NT2/D1 (cell line): ENCODE measurements around the gene TUBB4B.
A peak's percentile ranks its signal among the peaks of the same experiment; 100 is the strongest.

Experiments
- DNase-seq: peaks from one replicate; pipeline ENCODE4 v3.0.0-alpha.2; 2011; ENCODE audit warnings: low read depth, low spot score
- H3K27me3 ChIP-seq: 2 replicates; pipeline ENCODE4 v1.6.0; 2011; ENCODE audit warnings: mild to moderate bottlenecking; ENCODE audit not compliant: insufficient read length, insufficient read depth
- H3K36me3 ChIP-seq: 2 replicates; pipeline ENCODE4 v1.6.1; 2011; ENCODE audit warnings: mild to moderate bottlenecking, low read length, mixed read lengths; ENCODE audit not compliant: insufficient read depth, insufficient read length
- H3K4me1 ChIP-seq: 2 replicates; pipeline ENCODE4 v1.5.1; 2011; ENCODE audit not compliant: insufficient read depth, insufficient read length
- H3K4me3 ChIP-seq: 2 replicates; pipeline ENCODE4 v1.5.1; 2011; ENCODE audit warnings: low read depth; ENCODE audit not compliant: insufficient read length
- H3K9ac ChIP-seq: 2 replicates; pipeline ENCODE4 v1.6.0; 2011; ENCODE audit warnings: low read depth; ENCODE audit not compliant: insufficient read length
- H3K9me3 ChIP-seq: 2 replicates; pipeline ENCODE4 v1.5.1; 2011; ENCODE audit warnings: mild to moderate bottlenecking, low read length; ENCODE audit not compliant: insufficient read depth
- SUZ12 ChIP-seq: IDR thresholded peaks from 2 replicates; pipeline ENCODE4 v1.6.1; 2011; ENCODE audit not compliant: insufficient read length, insufficient read depth; ENCODE audit errors: extremely low read depth
- YY1 ChIP-seq: IDR thresholded peaks from 2 replicates; pipeline ENCODE4 v1.6.1; 2011; ENCODE audit not compliant: insufficient read length, insufficient read depth
- ZNF274 ChIP-seq: IDR thresholded peaks from 2 replicates; pipeline ENCODE4 v1.6.1; 2011; ENCODE audit warnings: mild to moderate bottlenecking, low read depth, low read length

The TUBB4B gene

DNA sequence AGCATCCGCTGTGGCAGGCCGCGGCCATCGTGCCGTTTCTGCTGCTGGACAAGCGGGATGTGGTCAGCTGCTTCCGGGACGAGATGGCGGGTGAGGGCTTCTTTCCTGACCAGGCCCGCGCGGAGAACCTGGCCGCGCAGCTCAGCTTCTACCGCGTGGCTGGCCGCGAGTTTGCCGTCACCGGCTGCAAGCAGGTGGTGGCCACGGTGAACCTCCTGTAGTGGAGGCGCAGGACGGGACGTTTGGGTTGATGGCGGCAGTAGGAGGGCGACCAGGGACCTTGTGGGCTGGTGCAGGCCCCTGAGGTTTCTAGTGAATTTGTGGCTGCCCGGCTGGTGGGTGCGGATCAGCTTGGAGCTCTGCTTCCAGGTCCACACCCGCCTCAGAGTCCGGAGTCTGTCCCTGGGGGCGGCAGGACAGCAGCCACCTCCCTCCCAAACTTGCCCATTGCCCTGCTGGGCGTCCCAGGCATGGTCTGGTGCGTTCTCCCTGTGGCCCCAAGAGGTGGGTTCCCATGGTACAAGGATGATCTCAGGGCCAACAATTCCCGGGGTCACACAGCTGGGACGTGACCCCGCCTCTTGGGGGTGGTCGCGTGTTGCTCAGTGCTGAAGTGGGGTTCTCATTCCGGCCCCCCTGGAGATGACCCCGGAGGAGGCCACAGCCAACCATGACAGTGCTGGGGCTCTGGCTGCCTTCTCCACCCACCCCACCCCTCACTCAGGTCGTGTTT, 38.8 kb downstream of the TUBB4B start:
- Histone ChIP-seq H3K9me3 (peaks cover 14% of the 10 kb centered on the region; the same call in 1 of the 2 replicates), H3K9ac (no peak overlapping the region), H3K4me1 (peaks cover 36% of the 10 kb centered on the region), H3K27me3 (peaks cover 3% of the 10 kb centered on the region), H3K4me3 (no peak overlapping the region), H3K36me3 (peaks cover 31% of the 10 kb centered on the region)
- DNase-seq = no peak
- TF ChIP-seq SUZ12 = no peak
- TF ChIP-seq YY1 = no peak
- TF ChIP-seq ZNF274 = no peak

DNA sequence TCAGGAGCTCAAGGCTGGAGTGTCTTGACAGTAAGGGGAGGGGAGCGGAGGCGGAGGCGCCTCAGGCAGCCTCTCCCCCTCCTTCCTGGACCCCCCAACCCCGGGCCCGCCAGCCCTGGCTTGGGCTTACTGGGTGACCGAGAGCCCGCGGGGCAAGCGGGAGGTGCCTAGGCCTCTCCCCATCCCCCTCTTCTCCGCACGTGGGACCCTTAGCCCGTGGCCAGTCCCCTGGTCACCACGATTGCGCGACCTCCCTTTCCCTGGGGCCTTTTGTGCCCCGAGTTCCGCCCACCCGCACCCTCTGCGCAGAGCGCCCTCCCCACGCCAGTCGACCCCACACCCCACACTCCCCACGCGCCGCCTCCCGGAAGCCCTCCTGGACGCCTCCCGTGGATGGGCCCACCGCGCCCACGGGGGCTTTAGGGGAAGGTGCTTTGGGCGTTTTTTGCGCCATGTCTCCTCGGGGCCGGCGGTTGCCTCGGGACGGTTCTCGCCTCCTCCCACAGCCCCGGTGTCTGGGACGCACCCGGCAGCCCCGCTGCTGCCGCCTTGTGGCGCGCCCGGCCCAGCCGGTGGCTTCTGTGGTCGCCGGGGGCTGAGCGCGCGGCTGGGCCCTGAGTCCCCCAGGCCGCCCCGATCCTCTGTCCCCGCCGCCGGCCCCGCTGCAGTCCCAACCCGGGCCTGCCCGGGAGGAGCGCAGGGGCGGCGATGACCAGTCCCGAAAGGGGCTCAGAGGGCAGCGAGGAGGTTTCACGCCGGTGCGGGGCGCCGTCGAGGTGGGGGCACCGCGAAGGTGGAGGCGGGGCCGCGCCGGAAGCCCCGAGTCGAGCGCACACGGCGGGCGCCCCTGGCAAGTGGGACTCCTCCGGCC, 39.6 kb downstream of the TUBB4B start:
- H3K9me3 ChIP-seq = peaks cover 14% of the 10 kb centered on the region; the same call in 1 of the 2 replicates
- DNase-seq = no peak
- peaks cover 26% of the 10 kb centered on the region for H3K36me3 ChIP-seq
- peak overlapping the region; percentile 80 for H3K9ac ChIP-seq
- peaks cover 30% of the 10 kb centered on the region for H3K4me1 ChIP-seq
- H3K4me3 ChIP-seq = peak overlapping the region; percentile 69
- TF ChIP-seq SUZ12 = no peak
- no peak for TF ChIP-seq YY1
- no peak for TF ChIP-seq ZNF274
- peaks cover 3% of the 10 kb centered on the region for H3K27me3 ChIP-seq

DNA sequence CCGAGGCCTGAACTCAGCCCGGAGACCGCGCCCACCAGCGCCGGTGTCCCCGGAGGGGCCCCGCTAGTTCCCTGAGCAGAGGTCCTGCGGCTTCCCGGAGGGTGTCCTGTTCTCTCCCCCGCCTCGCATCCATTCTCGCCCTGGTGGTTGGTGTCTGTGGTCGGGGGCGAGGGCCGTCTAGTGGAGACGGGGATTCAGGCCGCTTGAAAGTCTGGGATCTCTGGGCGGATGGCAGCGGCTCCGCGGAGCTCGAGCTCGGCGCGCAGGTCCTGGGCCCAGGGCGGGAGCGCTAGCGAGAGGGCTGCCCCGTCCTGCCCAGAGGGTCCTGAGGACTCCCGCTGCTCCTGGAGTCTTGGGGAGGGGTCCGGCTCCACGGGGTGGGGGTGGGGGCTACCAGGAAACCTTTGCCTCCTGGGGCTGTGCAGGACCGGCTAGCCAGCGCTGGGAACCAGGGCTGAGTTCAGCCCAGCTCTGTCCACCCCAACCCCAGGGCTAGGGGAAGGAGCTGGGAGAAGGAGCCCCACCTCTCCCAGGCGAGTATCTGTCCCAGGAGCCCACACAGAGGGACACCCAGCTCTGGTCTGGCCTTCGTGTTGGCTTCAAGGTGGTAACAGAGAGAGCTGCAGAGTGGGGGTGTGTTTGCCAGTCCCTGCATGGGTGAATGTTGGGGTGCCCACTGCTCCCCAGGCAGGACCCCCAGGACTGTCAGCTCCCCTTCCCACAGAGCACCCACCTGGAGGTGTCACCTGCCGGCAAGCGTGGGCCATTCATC, 40.4 kb downstream of the TUBB4B start:
- peaks cover 24% of the 10 kb centered on the region for H3K36me3 ChIP-seq
- peak overlapping the region; percentile 69 for H3K4me3 ChIP-seq
- H3K9ac ChIP-seq = peak overlapping the region; percentile 80

DNA sequence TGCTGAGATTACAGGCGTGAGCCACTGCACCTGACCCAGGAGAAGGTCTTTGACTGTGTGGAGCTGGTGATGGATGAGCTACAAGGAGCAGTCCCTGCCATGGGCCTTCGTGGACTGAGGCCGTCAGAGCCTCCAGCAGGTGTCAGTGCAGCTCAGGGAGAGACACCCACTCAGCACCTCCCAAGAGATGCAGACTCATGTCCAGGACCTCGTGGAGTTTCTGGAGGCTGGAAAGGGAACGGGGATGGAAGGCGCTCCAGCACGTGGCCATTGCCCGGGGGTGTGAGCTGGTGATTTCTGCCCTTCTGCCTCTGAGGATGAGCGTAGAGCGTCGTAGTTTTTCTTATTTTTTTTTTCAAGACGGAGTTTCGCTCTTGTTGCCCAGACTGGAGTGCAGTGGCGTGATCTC, 45.9 kb downstream of the TUBB4B start:
- peaks cover 9% of the 10 kb centered on the region for H3K36me3 ChIP-seq
- no peak overlapping the region for H3K4me3 ChIP-seq
- no peak for TF ChIP-seq SUZ12
- TF ChIP-seq ZNF274 = no peak
- TF ChIP-seq YY1 = no peak
- no peak overlapping the region for H3K9ac ChIP-seq
- no peaks in the 10 kb centered on the region for H3K27me3 ChIP-seq
- H3K4me1 ChIP-seq = no peaks in the 10 kb centered on the region
- H3K9me3 ChIP-seq = peaks cover 10% of the 10 kb centered on the region; the same call in 1 of the 2 replicates
- no peak for DNase-seq

More for the DNA sequence above, 40.4 kb downstream of the TUBB4B start:
- TF ChIP-seq ZNF274 = no peak
- peaks cover 14% of the 10 kb centered on the region; the same call in 1 of the 2 replicates for H3K9me3 ChIP-seq
- H3K27me3 ChIP-seq = peaks cover 3% of the 10 kb centered on the region
- H3K4me1 ChIP-seq = peaks cover 22% of the 10 kb centered on the region
- DNase-seq = no peak

DNA sequence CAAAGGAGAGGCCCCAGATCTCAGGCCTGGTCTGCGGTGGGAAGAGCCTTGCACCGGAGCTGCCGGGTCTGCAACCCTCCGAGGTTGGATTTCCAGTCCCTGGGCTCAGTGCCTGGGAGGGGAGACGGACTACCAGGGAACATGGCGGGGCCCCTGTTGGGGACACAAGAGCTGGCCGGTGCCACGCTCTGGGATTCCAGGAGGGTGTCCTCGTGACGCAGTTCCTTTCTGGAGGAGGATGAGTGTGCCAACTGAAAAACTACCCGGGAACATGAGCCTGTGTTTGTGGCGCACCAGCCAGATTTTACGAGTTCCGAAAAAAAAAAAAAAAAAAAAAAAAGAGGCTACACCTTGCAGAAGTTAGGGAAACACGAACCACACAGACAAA, 52.0 kb downstream of the TUBB4B start:
- H3K4me1 ChIP-seq = peaks cover 17% of the 10 kb centered on the region
- DNase-seq = no peak
- peaks cover 5% of the 10 kb centered on the region; the same call in 1 of the 2 replicates for H3K9me3 ChIP-seq
- peaks cover under 1% of the 10 kb centered on the region for H3K36me3 ChIP-seq
- no peak for TF ChIP-seq ZNF274
- no peak for TF ChIP-seq YY1
- TF ChIP-seq SUZ12 = no peak
- peak overlapping the region; percentile 42 for H3K9ac ChIP-seq
- H3K4me3 ChIP-seq = no peak overlapping the region
- peaks cover 18% of the 10 kb centered on the region for H3K27me3 ChIP-seq
